ENCODE measurements around the gene DNAH11.
"Not testable (repeated sequence)": the region's sequence is repeated elsewhere in the genome, so short reads cannot be mapped to it uniquely, and the experiment has no call there.

Gene DNAH11

DNA sequence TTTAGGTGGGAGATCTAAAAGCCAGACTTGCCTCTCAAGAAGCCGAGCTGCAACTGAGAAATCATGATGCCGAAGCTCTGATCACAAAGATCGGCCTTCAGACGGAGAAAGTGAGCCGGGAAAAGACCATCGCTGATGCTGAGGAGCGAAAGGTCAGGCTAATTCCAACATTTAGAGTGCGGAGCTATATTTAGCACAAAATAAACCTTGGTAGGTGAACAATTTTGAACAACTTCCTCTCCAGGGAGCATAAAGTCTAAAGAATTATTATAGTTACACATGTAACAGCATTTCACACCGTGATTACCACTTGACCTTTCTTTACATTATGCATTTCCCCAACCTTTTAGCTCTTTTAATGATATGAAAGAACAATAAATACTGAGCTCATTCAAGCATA lies 236.1 kb downstream of the DNAH11 start:
- DNase-seq, result no peak

DNA sequence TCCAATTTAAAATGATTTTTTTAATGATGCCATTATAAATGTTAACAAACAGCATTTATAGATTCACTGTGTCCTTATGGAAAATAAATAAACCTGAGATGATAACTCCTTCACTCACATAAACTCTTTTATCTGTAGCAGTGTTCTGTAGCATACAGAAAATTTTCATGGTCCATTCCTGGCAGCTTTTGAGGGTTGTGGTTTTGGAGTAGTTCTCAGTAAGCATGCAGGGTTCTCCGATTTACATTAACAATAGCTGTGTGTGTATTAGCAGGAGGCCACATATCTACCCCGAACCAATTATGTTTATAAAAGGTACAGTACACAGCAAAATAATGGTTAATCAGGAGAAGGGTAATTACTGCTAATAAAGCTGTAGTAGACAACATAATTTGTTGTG lies 240.2 kb downstream of the DNAH11 start:
- no peak for DNase-seq

DNA sequence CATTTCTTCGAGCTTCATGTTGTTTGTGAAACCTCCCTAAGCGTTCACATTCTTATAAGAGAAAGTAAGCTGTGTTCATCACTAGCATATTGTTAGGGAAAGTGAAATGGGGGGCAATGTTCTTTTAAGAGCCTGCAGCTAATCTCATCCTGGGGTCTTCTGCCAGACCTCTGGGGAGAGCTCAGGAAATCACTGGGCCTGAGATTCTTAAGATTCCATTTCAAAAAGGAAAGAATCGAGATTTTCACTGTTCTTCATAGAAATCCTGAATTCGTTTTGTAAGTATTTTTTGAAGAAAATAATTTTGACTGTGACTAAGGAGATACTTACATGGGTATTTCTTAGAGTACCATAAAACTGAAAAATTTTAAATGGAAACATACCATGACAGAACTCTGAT lies 242.2 kb downstream of the DNAH11 start:
- DNase-seq, result no peak

DNA sequence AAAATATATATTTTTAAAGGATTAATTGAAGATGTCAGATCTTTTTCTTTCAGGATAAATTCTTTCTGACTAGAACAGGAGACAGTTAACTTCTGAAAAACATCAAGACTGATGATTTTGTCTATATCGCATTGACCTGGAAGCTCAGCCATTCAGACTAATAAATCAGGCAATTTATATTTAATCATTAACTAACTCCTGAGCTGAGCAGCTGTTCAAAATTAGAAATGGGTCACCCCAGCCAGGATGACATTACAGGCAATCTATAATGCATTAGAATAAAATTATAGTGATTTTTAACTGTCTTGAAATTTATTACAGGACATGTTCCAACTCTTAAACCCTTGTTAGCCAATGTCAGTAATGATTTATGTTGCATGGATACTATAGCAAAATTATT lies 263.0 kb downstream of the DNAH11 start:
- no peak for DNase-seq

DNA sequence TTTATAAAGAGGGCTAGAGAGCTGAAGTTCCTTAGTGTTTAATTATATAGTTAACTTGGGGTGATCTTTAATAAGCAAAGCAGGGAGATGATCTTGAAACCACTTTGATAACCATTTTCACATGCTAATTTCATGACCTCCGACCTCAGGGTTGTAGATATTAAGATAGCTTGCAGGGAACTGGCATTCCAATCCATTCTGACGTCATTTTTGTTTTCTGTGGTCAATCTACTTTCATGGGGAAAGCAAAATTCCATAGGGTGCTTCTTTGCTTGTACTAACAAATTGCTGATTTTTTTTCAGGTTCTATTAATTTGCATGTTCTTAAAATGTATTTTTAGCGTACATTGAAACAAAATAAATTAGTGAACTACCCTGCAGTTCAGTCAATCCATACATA lies 263.5 kb downstream of the DNAH11 start:
- no peak for DNase-seq

DNA sequence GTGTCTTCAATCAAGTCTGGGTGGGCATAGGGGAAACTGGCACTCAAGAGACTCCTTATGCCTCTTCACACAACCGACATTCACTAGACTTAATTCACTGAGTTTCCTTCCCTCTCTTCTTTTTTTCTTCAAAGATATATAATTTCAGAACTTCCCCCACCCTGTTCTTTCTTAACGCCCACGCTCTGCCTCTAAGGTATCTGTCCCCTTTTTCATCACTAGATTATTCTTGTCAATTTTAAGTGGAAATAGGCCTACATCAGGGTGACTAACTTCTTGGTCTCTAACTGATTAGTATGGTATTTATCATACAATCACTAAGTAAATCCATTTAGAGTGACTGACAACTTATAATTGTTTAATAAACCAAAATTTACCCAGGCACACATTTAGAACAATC lies 276.2 kb downstream of the DNAH11 start:
- no peak for DNase-seq

DNA sequence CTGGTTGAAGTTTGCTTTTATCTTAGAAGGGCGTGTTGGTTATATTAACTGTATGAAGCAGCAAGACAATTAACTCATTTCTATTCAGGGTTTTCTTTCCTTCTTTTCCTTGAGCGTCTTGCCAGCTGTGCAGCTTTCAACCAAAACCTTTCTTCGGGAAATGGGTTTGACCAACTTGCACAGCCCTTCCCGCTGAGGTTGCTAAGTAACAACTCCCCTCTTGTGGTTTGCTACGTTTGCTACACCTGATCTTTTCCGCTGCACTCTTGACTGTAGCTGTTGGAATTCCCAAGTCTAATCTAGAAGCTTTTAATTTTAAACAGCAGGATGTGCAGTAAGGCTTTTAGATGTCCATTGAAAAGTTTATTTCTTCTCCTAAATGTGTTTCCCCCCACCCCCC lies 286.0 kb downstream of the DNAH11 start:
- no peak for DNase-seq

DNA sequence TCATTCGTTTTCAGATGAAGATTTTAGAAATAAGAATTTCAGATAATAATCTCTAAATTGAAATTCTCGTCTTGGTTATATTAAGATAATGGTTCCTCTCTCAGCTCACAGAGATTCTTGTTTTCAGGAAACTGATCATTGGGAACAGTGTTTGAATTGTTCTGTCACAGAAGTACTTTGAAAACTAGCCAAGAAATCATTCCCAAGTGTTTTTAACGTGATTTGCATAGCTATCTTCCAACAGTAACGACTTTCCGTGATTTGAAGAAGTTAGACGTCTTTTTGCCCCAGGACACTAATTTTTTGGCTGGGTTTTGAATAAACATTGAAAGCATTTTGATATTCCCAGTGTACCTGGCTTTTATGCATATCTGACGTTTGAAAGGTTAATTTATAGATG lies 286.9 kb downstream of the DNAH11 start:
- DNase-seq, result no peak

DNA sequence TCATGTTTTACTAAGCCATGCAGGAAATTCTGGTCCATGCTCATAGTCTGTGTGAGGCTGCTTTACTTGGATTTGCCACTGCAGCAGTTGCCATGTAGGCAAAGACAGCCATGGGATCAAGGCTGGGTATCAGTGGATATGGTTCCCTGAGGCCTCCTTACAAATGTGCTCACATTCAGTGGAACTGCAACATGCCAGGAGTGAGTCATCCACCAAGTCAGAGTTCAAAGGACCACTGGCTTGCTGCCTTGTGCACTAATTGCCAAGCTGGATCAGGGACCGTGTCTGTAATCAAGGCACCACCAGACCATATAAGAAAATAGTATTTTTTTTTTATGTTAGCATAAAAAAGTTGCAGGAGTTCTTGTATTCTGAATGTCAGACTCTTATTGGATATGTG lies 301.9 kb downstream of the DNAH11 start:
- DNase-seq, result no peak

DNA sequence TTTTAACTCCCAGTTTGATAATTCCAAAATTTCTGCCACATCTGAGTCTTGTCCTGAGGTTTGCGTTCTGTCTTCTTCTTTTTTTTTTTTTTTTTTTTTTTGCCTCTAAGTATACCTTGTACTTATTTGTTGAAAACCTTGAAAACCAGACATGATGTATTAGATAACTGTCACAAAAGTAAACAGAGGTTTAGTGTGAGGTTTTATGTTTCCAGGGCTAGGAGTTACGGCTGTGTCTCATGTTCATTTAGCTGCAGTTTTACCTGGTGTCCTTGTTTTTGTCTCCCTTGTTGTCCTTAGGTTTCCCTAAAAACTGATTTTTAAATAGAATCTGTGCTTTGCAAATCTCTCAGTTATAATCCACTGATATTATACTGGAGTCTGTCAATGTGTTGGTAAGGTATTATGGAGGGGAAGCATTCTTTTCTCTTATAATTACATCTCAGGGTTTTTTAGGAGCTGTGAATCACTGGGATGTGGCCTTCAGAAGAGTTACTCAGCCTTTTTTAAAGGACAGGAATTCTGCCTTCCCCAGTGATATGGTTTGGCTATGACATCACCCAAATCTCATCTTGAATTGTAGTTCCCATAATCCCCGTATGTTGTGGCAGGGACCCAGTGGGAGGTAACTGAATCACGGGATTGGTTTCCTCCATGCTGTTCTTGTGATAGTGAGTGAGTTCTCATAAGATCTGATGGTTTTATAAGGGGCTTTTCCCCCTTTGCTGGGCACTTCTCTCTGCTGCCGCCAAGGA lies 307.9 kb downstream of the DNAH11 start:
- no peak for DNase-seq

DNA sequence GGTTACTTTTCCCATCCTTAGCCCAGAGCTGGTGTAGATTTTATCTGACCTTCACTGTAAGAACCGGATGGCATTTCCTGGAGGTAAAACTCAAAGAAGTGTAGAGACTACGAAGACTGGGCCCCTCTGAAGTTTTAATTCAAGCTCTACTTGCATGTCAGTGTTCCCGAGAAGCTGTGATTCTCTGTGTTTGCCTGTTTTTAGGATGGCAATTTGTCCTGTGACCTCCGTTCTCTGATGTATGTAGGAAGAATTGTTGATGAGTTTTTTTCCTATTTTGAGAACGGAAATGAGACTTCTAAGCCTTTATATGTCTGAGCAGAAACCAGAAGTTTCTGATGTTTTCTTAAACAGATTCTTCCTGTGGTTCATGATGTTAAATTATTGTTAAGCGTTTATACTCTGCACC lies 308.7 kb downstream of the DNAH11 start:
- DNase-seq, result no peak

DNA sequence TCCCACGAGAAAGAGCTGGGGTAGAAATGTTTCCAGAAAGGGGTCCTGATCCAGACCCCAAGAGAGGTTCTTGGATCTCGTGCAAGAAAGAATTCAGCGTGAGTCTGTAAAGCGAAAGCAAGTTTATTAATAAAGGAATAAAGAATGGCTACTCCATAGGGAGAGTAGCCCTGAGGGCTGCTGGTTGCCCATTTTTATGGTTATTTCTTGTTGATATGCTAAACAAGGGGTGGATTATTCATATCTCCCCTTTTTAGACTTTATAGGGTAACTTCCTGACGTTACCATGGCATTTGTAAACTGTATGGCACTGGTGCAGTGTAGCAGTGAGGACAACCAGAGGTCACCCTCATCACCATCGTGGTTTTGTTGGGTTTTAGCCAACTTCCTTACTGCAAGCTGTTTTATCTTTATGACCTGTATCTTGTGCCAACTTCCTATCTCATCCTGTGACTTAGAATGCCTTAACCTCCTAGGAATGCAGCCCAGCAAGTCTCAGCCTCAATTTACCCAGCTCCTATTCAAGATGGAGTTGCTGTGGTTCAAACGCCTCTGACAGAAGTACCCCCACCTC lies 322.9 kb downstream of the DNAH11 start:
- not testable (repeated sequence) for DNase-seq

DNA sequence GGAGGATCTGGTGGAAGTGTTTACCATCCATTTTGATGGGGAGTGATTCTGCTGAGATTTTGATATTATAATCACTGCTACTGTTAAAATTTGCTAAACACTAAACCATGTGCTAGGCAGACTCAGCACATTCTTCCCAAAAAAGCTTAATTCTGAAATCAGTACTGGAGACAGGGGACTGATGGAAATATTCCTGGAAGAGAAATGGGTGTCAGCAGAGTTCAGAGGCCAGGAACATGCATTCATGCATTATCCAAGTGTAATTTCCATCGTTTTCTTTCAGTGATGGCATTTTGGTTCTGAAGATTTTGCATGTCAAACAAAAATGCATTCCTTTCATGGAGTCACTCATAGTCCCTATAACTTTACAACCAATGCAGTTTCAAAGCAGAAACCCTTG lies 323.9 kb downstream of the DNAH11 start:
- no peak for DNase-seq

DNA sequence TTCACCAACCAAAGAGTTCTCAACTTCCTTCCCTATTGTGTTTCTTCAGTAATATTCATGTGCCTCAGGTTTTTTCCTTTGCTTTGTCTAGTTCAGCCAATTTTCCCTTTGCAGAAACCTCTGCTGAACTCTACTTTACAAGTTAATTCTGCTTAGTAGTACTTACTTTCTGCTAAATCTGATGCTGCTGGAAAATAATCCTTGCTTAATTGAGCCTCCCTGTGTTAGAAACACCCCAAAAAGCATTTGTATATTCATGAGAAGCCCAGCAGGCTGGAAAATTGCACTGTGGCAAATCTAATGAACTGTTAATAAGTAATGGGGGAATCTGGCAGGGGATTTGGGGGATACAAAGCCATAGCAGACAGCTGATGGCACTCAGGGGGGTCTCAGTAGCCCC lies 324.4 kb downstream of the DNAH11 start:
- DNase-seq, result no peak

DNA sequence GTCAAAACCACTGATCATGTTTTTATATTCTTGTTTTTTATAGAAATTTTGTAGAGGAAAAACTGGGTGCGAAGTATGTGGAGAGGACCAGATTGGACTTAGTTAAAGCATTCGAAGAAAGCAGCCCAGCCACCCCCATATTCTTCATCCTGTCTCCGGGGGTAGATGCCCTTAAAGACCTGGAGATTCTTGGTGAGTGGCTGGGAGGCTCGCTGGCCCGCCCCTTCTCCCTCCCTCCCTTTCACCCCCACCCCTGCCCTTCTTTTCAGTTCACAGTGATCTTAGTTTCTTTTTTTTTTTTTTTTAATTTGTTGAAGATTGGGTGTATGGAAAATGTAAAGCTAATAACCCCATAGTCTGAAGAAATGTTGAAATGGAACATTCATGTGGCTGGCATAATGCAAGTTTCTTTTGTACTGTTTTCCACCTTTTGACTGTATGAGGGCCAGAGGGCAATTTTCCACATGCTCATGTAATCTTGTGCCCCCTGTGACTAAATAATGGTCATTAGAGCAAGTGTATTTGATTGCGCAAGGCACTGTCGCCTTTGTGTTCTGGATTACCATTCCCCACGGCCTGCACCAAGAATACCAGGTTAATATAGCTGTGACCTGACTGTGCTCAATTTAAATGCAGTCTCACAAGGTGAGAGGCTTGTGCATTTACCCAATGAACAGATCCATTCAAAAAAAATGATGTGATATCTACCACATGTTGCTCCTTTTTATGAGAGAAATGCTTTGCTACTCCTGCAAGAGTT lies 325.2 kb downstream of the DNAH11 start:
- DNase-seq, result no peak

DNA sequence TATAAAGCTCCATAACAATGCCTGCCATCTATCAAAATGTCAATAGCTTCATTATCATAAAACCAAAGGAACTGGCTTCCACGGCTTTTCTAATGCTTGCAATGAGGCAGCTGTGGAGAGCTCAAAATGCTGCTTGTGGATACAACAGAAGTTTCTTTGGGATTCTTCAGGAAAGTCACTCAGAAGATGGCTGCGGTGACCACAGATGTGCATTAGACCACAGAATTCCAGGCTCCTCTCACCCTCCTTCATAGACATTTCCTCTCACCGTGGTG lies 325.7 kb downstream of the DNAH11 start:
- DNase-seq, result no peak

DNA sequence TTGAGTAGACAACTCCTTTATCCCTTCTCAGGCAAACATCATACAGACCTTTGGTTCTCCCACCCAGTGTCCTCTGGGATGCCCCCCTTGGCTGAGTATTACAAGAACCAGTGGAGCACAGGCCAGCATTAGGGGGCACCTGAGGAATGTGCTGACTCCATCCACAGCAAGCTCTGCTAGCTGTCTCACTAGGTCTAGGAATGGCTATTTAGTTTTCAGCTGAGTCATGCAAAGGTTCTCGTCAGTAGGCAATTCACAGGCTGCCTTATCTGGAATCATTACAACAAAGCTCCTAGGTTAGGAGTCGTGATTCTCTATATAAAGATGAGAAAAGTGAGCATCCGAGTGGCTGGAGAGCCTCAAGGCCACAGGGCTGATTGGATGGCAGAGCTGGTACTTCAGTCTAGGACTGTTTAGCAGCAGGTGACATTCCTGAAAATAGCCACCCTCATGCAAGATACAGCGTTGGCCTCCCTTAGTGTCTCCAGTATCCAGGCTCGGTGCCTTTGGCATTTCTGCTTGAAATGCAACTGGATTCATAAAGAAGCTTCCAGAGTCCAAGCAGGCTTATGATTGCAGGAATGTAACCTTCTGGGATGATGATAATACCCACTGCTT lies 327.1 kb downstream of the DNAH11 start:
- DNase-seq, result no peak

DNA sequence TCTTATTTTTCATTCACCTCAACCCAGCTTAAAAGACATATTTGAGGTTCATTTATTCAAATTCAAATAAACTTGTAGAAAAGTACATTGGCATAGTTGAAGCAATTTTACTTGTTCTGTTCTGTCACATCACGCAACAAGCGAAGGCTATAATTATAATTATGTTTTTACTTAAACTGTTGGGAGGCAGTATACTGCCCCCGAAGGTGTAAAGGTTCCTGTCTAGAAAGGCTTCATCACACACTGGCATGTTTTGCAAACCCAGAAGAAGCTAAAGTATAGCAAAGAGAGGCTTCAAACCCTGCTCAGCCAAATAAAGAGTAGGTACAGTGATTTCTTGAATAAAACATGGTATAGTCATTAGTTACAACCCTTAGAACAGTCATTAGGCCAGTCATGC lies 340.2 kb downstream of the DNAH11 start:
- no peak for DNase-seq

DNA sequence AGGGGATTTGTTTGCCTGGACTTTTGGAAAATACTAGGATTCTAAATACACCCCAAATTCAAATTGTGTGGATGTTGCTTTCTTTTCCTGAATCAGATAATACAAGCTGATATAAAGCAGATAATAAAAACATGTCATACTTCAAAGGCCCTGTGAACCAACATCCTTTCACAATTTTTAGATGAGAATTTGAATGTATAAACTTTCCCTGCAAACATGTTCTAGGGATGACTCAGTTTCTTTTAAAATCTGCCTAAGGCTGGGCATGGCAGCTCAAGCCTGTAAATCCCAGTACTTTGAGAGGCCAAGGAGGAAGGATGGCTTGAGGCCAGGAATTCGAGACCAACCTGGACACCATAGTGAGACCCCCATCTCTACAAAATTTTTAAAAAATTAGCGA lies 340.7 kb downstream of the DNAH11 start:
- DNase-seq, result not testable (repeated sequence)

DNA sequence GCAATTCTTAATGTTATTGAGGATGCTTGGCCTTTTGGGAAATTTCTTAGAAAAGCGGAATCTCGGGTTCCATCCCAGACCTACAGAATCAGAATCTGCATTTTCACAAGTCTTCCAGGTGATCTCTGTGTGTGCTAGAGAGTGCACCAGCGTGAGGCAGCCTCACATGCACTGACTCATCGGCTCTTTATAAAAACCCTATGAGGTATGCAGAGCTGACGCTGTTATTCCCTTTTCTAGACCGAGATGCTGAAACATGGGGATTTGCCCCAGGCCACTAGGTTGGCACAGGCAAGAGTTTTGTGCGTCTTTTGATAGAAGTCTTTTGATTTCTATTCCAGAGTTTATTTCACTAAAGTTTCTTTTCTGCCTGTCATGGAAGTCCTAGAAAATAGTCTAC lies 341.7 kb downstream of the DNAH11 start:
- no peak for DNase-seq

DNA sequence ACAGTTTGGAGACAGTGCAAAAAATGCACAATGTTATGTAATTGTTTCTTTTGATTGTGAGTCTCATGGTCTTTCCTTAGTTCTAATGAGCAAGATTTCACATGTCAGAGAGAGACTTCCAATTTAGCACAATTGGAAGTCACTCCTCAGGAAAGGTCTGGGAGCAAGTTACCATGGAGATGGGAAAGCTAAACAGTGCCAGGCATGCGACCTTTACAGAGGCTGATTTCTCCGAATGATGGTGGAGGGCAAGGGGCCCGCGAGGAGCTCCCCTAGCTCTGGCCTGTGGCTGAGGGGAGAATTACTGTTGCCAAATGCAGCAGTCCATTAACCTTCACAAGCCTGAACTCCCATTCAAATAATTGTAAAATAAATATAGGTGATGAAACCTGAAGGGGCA lies 343.6 kb downstream of the DNAH11 start:
- no peak for DNase-seq

DNA sequence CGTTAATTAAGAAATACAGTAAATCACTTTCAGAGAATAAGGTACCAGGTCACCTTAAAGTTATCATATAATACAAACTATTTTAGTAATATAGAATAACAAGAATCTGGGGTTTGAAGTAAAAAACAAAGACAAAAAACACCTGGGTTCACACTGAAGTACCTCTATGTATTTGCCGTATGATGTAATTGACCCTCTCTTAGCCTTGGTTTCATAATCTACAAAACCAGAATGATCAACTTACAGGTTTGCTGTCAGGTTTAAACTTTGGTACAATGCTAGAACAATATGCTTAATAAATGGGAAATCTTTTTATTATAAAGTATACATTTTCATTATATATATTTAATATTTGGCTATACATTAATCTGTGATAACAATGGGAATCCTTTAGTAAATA lies 344.5 kb downstream of the DNAH11 start:
- DNase-seq, result no peak

DNA sequence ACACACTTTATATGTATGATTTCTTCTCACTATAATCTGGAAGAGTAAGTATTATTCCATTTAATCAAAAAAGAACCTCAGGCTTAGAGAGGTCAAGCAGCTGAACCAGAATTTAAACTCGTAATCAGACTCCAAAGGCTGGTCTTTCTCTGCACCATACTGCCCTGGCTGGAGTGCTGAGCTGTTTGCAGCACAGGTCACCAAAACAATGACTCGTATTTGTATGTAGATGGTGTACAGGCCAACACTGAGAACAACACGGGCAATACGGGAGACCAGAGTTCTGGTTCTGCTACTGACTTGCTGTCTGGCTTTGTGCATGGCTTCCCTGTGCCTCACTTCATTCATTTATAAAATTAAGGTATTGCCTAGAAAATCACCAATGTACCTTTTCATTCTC lies 344.9 kb downstream of the DNAH11 start:
- DNase-seq, result no peak

DNA sequence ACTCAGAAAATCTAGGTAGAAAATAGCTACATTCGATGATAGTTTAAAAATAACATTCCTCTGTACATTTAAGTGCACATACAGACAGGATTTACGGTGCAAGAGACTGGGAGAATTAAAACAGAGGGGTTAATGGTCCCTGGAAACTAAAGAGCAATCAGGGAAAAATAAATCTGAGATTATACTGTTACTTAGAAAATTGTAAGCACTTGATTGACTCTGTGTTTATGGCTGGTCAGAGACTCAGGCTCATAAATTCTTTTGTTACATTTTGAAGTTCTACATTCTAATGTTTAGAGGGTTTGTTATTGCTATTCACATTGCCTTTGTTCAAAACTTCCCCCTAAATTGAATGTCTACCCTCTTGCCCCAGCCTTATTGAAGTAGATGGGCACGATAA lies 348.5 kb downstream of the DNAH11 start:
- DNase-seq, result no peak
